ENCODE results near the gene CAMK1D. TPM values are rescaled to one million over a fixed set of nuclear protein-coding genes. Genes with fewer than 3 reads are reported as not detected.

The CAMK1D gene
- total and polyA plus RNA-seq, 2 of the 8 experiments (the other 6 are each of a cell fraction or from before 2014, with no cell fraction given) = 3.5 to 10.6 TPM

DNA sequence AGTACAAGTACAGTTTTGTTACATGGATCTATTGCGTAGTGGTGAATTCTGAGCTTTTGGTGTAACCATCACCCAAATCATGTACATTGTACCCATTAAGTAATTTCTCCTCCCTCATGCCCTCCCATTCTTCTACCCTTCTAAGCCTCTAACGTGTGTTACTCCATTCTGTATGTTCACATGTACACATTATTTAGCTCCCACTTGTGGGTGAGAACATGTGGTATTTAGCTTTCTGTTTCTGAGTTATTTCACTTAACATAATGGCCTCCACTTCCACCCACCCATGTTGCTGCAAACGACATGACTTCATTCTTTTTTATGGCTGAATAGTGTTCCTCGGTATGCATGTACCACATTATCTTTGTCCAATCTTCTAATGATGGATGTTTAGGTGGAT lies 251.3 kb downstream of the CAMK1D start:
- no peaks in the 10 kb centered on the region for H3K79me1 ChIP-seq (ENCODE audit: low read depth, low read length)
- no peak overlapping the region for H3K18ac ChIP-seq (ENCODE audit: extremely low read depth, low read length)
- peaks cover 3% of the 10 kb centered on the region in 2 experiments; a peak in 1 of 4 replicates for H3K9me3 ChIP-seq (ENCODE audit: insufficient read depth in 2 of 2, low read depth in 1 of 2, low read length in 1 of 2)
- H3K23me2 ChIP-seq (ENCODE audit: low read depth, low read length) = no peaks in the 10 kb centered on the region
- H4K91ac ChIP-seq (replicated peaks; ENCODE audit: insufficient read length, low read length) = no peak overlapping the region
- H3K4me3 ChIP-seq (ENCODE audit: extremely low read depth in 1 of 4, insufficient read depth in 2 of 4, low read depth in 3 of 4, low read length in 4 of 4) = no peak overlapping the region
- H2BK120ac ChIP-seq (replicated peaks; ENCODE audit: low read depth, low read length) = no peak overlapping the region
- H3K36me3 ChIP-seq (ENCODE audit: control insufficient read depth in 2 of 4, insufficient read depth in 4 of 4, low read length in 3 of 4) = no peaks in the 10 kb centered on the region
- TF ChIP-seq RAD21 (IDR thresholded peaks at IDR 0.05 in 1 of 2, conservative IDR thresholded peaks at IDR 0.05 in 1 of 2; ENCODE audit: low read depth in 2 of 2, low read length in 2 of 2) = no peak
- no peak for TF ChIP-seq TEAD4 (IDR thresholded peaks at IDR 0.05; ENCODE audit: low read depth, low read length)
- no peak for TF ChIP-seq FOSL1 (IDR thresholded peaks at IDR 0.05; ENCODE audit: insufficient read depth, low read depth, low read length)
- TF ChIP-seq GTF2F1 (IDR thresholded peaks at IDR 0.05; ENCODE audit: borderline replicate concordance, low read depth, low read length) = no peak
- no peak for TF ChIP-seq SAP30 (IDR thresholded peaks at IDR 0.05; ENCODE audit: insufficient read depth, insufficient replicate concordance, low read length)
- no peak for TF ChIP-seq POU5F1 (IDR thresholded peaks at IDR 0.05; ENCODE audit: low read depth, low read length)
- TF ChIP-seq TBP (IDR thresholded peaks at IDR 0.05; ENCODE audit: low read depth, low read length) = no peak
- no peak for TF ChIP-seq NRF1 (IDR thresholded peaks at IDR 0.05; ENCODE audit: low read depth, low read length)
- TF ChIP-seq ZNF274 (IDR thresholded peaks at IDR 0.05; ENCODE audit: borderline replicate concordance, extremely low read depth, low read length) = no peak
- no peak for TF ChIP-seq CBX5 (IDR thresholded peaks at IDR 0.05; ENCODE audit: low read depth, low read length)
- TF ChIP-seq HDAC2 (IDR thresholded peaks at IDR 0.05; ENCODE audit: borderline replicate concordance in 1 of 2, low read depth in 2 of 2, low read length in 2 of 2) = no peak
- TF ChIP-seq CBX8 (IDR thresholded peaks at IDR 0.05; ENCODE audit: borderline replicate concordance, low read depth, low read length) = no peak
- no peak for TF ChIP-seq CEBPB (IDR thresholded peaks at IDR 0.05; ENCODE audit: low read depth, low read length)
- no peak for TF ChIP-seq YY1 (IDR thresholded peaks at IDR 0.05; ENCODE audit: low read depth, low read length)
- WGBS, 2 experiments (ENCODE audit: extremely low coverage in 1 of 2, insufficient coverage in 1 of 2, insufficient read length in 1 of 2, insufficient replicate concordance in 2 of 2, low coverage in 1 of 2, low lambda C conversion rate in 2 of 2, missing lambda C conversion rate in 1 of 2) = 66% methylated on average over 4 of the region's 4 CpGs; no CpG with 5 or more reads in 1 of the 2 experiments
- no peak overlapping the region for H3K9ac ChIP-seq (replicated peaks in 1 of 4; ENCODE audit: extremely low read depth in 1 of 4, low read depth in 3 of 4, low read length in 3 of 4)
- POLR2A ChIA-PET (ENCODE audit: partially characterized antibody) = interaction anchor here (1.7 kb wide), 1 partner anchor 53 kb away, joined by 3 read pairs; no protein-coding TSS in a partner anchor
- H3K23ac ChIP-seq (ENCODE audit: insufficient read length) = no peak overlapping the region
- FAIRE-seq = no peak
- no peak overlapping the region for H2AK5ac ChIP-seq (ENCODE audit: low read depth, low read length)
- H3K4ac ChIP-seq (replicated peaks; ENCODE audit: insufficient read length, low read depth, low read length) = no peak overlapping the region
- H3K4me1 ChIP-seq (replicated peaks in 1 of 4; ENCODE audit: control insufficient read depth in 3 of 4, insufficient read depth in 4 of 4, low read length in 3 of 4) = peaks cover 0 to 2% (median 0%) of the 10 kb centered on the region in 4 experiments; a peak in 1 of 7 replicates
- DNase-seq (ENCODE audit: low read depth in 1 of 2, low spot score in 2 of 2) = no peak
- H3K14ac ChIP-seq (ENCODE audit: insufficient read length) = no peak overlapping the region
- no peaks in the 10 kb centered on the region for H4K20me1 ChIP-seq (replicated peaks in 1 of 2; ENCODE audit: control insufficient read depth in 1 of 2, insufficient read depth in 2 of 2, low read length in 2 of 2)
- H3K27ac ChIP-seq (ENCODE audit: low read depth, low read length) = no peak overlapping the region
- no peaks in the 10 kb centered on the region for H3K79me2 ChIP-seq (ENCODE audit: control insufficient read depth in 1 of 2, insufficient read depth in 2 of 2, low read length in 2 of 2)
- H2BK5ac ChIP-seq (ENCODE audit: low read depth, low read length) = no peak overlapping the region
- no peak overlapping the region for H2BK20ac ChIP-seq (ENCODE audit: low read length)
- no peak overlapping the region for H2AFZ ChIP-seq (ENCODE audit: low read length)
- no peak overlapping the region for H2BK15ac ChIP-seq (ENCODE audit: low read length)
- H3K27me3 ChIP-seq (replicated peaks in 1 of 4; ENCODE audit: control insufficient read depth in 3 of 4, extremely low read depth in 1 of 4, insufficient read depth in 3 of 4, low read length in 3 of 4) = no peaks in the 10 kb centered on the region
- no peak overlapping the region for H3K56ac ChIP-seq (replicated peaks; ENCODE audit: insufficient read length, low read depth, low read length)
- H4K5ac ChIP-seq (ENCODE audit: insufficient read length, low read depth, low read length) = no peak overlapping the region
- no peak overlapping the region for H4K8ac ChIP-seq (ENCODE audit: extremely low read depth, insufficient read depth, low read length)
- no peak overlapping the region for H3K4me2 ChIP-seq (ENCODE audit: insufficient read depth in 1 of 2, low read depth in 2 of 2, low read length in 2 of 2)
- H2BK12ac ChIP-seq (ENCODE audit: low read depth, low read length) = no peak overlapping the region
- CTCF ChIA-PET (ENCODE audit: partially characterized antibody) = interaction anchor here (1.2 to 1.7 kb wide), 3 partner anchors 11 to 351 kb away, joined by 3 to 4 read pairs (median 3); no protein-coding TSS in a partner anchor

All from H1 (cell line).